IPS-NIHi7 (cell line): ENCODE results near the gene SYT15B.
A peak's percentile ranks its signal among the peaks of the same experiment; 100 is the strongest.
"Not testable (repeated sequence)": the region's sequence is repeated elsewhere in the genome, so short reads cannot be mapped to it uniquely, and the experiment has no call there.

Source experiments
- DNase-seq: peaks from one replicate; pipeline ENCODE4 v3.0.0; 2012; ENCODE audit warnings: mixed read lengths; ENCODE audit errors: extremely low spot score

The SYT15B gene

GRCh38 chr10:47763554-47764175, at the start of gene SYT15B:
SYT15B (minus strand) TSS chr10:47763592; CDS start chr10:47762640, 952 bp downstream.
- not testable (repeated sequence) for DNase-seq

- not testable (repeated sequence) for DNase-seq
Observed at GRCh38 chr10:47779590-47779989, 16.2 kb upstream of the SYT15B start.

GRCh38 chr10:47775361-47776231, 12.2 kb upstream of the SYT15B start:
- peak; percentile 38 for DNase-seq

GRCh38 chr10:47770745-47771144, 7.4 kb upstream of the SYT15B start:
- DNase-seq, result not testable (repeated sequence)

GRCh38 chr10:47768578-47769115, 5.3 kb upstream of the SYT15B start:
- DNase-seq, result peak; percentile 5

- DNase-seq, result not testable (repeated sequence)
Observed at GRCh38 chr10:47768085-47768484, 4.7 kb upstream of the SYT15B start.

- not testable (repeated sequence) for DNase-seq
Observed at GRCh38 chr10:47767236-47767635, 3.8 kb upstream of the SYT15B start.

GRCh38 chr10:47765232-47765631, 1.8 kb upstream of the SYT15B start:
- not testable (repeated sequence) for DNase-seq

GRCh38 chr10:47762674-47763553, 478 bp downstream of the SYT15B start:
- not testable (repeated sequence) for DNase-seq

GRCh38 chr10:47758855-47759254, 4.5 kb downstream of the SYT15B start:
- not testable (repeated sequence) for DNase-seq

- DNase-seq, result not testable (repeated sequence)
Observed at GRCh38 chr10:47756169-47756568, 7.2 kb downstream of the SYT15B start.

GRCh38 chr10:47753871-47754270, 9.5 kb downstream of the SYT15B start:
- not testable (repeated sequence) for DNase-seq

- not testable (repeated sequence) for DNase-seq
Observed at GRCh38 chr10:47753176-47753575, 10.2 kb downstream of the SYT15B start.

GRCh38 chr10:47751821-47752220, 11.6 kb downstream of the SYT15B start:
- DNase-seq, result not testable (repeated sequence)

GRCh38 chr10:47750360-47750759, 13.0 kb downstream of the SYT15B start:
- DNase-seq, result not testable (repeated sequence)

- not testable (repeated sequence) for DNase-seq
Observed at GRCh38 chr10:47746780-47747376, 16.5 kb downstream of the SYT15B start.

GRCh38 chr10:47744881-47745280, 18.5 kb downstream of the SYT15B start:
- DNase-seq, result not testable (repeated sequence)

GRCh38 chr10:47743611-47744550, 19.5 kb downstream of the SYT15B start:
- DNase-seq, result not testable (repeated sequence)

- not testable (repeated sequence) for DNase-seq
Observed at GRCh38 chr10:47740868-47741267, 22.5 kb downstream of the SYT15B start.

- DNase-seq, result not testable (repeated sequence)
Observed at GRCh38 chr10:47730911-47731310, 32.5 kb downstream of the SYT15B start.
